Activated CD8-positive, alpha-beta T cell treated with anti-CD3 and anti-CD28 coated beads for 36 hours (primary cell): ENCODE results near the gene SOBP. TPM values are rescaled to one million over a fixed set of nuclear protein-coding genes. Genes with fewer than 3 reads are reported as not detected.

Experiments
- ATAC-seq: fragments of 200-7000 bp; cut with Tn5 transposase; one replicate; pipeline ENCODE4 v1.10.0; 2021; ENCODE audit warnings: mild to moderate bottlenecking, moderate library complexity
- CTCF ChIA-PET: fragments of 350-600 bp; sonication (Branson Sonifier 250); formaldehyde crosslinking; loops from one replicate; lab custom pipeline; 2021; ENCODE audit warnings: antibody characterized with exemption; lab: Charles Lee
- POLR2A ChIA-PET: fragments of 350-600 bp; sonication (Branson Sonifier 250); formaldehyde crosslinking; loops from one replicate; lab custom pipeline; 2021; ENCODE audit warnings: antibody characterized with exemption; lab: Charles Lee
- DNase-seq: peaks from one replicate; pipeline ENCODE4 v3.0.0-alpha.2; 2020
- H3K27ac Mint-ChIP-seq: one replicate; pipeline ENCODE4 v1.8.0; 2021; ENCODE audit warnings: mild to moderate bottlenecking, mixed read lengths
- H3K27me3 Mint-ChIP-seq: one replicate; pipeline ENCODE4 v1.8.0; 2021; ENCODE audit warnings: mixed read lengths
- H3K36me3 Mint-ChIP-seq: one replicate; pipeline ENCODE4 v1.8.0; 2021; ENCODE audit warnings: low read depth, mixed read lengths
- H3K4me1 Mint-ChIP-seq: one replicate; pipeline ENCODE4 v1.8.0; 2021; ENCODE audit warnings: low read depth, mixed read lengths
- H3K4me3 Mint-ChIP-seq: one replicate; pipeline ENCODE4 v1.8.0; 2021; ENCODE audit warnings: mild to moderate bottlenecking, moderate library complexity, mixed read lengths
- H3K9me3 Mint-ChIP-seq: one replicate; pipeline ENCODE4 v1.8.0; 2021; ENCODE audit warnings: mixed read lengths
- intact Hi-C: fragments of 100-400 bp; cut with micrococcal nuclease; formaldehyde crosslinking; loops from one replicate; pipeline ENCODE4 v1.10.0; 2022
- total RNA-seq, 2 experiments: library from RNA; stranded (reverse); gene quantifications; one replicate each; pipeline ENCODE4 v1.2.3, GENCODE V29; 2021
- TF ChIP-seq, protein P1 (sequence below): fragments of 200-600 bp; IDR thresholded peaks from one replicate; pipeline ENCODE4 v1.8.0; 2022; ENCODE audit warnings: antibody characterized with exemption, mild to moderate bottlenecking

SOBP gene
- total RNA-seq, 2 experiments from 2014 or later = 0.77 to 1.1 TPM

GRCh38 chr6:107662333-107662732, 172.4 kb downstream of the SOBP start:
- DNase-seq (no peak), ATAC-seq (no peak)
- Mint-ChIP-seq H3K4me1 (peaks cover 21% of the 10 kb centered on the region), H3K27me3 (no peaks in the 10 kb centered on the region), H3K9me3 (no peaks in the 10 kb centered on the region), H3K27ac (no peak overlapping the region), H3K4me3 (no peak overlapping the region), H3K36me3 (no peaks in the 10 kb centered on the region)
- ChIA-PET CTCF (interaction anchor here (1.0 kb wide), 1 partner anchor 9 kb away, joined by 3 read pairs; no protein-coding TSS in a partner anchor), POLR2A (no interaction called here)
- TF ChIP-seq, protein P1, sequence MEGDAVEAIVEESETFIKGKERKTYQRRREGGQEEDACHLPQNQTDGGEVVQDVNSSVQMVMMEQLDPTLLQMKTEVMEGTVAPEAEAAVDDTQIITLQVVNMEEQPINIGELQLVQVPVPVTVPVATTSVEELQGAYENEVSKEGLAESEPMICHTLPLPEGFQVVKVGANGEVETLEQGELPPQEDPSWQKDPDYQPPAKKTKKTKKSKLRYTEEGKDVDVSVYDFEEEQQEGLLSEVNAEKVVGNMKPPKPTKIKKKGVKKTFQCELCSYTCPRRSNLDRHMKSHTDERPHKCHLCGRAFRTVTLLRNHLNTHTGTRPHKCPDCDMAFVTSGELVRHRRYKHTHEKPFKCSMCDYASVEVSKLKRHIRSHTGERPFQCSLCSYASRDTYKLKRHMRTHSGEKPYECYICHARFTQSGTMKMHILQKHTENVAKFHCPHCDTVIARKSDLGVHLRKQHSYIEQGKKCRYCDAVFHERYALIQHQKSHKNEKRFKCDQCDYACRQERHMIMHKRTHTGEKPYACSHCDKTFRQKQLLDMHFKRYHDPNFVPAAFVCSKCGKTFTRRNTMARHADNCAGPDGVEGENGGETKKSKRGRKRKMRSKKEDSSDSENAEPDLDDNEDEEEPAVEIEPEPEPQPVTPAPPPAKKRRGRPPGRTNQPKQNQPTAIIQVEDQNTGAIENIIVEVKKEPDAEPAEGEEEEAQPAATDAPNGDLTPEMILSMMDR = no peak
- intact Hi-C loops = no loop called here

DNA sequence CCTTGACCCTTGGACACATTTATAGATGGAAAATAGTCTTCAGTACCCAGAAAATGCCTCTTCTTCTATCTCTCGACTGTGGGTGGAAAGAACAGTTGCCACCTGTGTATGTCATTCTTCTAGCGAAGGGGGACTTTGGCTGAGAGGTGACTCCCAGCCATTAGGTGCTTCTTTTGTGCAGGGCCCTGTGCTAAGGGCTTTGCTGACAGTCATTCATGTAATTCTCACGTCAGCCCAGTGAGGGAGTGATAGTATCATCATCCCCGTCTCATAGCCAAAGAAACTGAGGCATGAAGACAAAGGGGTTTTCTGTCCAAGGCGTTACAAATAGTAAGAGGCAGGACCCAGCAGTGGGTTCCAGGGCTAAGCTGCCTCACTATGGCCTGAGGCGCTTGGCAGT, 173.4 kb downstream of the SOBP start:
- intact Hi-C loops = no loop called here
- Mint-ChIP-seq H3K9me3 (no peaks in the 10 kb centered on the region), H3K4me1 (peaks cover 12% of the 10 kb centered on the region), H3K27ac (no peak overlapping the region), H3K4me3 (no peak overlapping the region), H3K27me3 (no peaks in the 10 kb centered on the region), H3K36me3 (no peaks in the 10 kb centered on the region)
- TF ChIP-seq, protein P1 = no peak
- no peak for DNase-seq
- CTCF ChIA-PET = no interaction called here
- POLR2A ChIA-PET = interaction anchor here (1.2 kb wide), 1 partner anchor 10 kb away, joined by 3 read pairs; no protein-coding TSS in a partner anchor
- no peak for ATAC-seq

DNA sequence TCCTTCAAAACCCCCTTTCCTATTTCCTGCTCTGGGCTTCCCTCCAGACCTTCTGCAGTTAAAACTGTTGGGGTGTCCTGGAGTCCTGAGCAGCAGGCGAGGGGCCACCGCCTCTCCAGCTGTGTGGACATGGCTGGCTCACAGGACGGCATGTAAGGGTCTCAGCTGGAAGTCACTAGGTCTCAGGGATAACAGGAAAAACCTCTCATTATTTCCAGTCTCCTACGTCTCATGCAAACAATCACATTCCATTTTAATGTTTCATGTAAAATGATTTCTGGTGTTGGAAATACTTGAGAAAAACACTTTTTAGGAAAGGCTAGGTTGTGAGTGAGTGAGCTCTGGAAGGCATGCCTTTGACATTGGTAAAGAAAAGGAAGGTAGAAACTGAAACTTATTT, 175.5 kb downstream of the SOBP start:
- intact Hi-C loops = no loop called here
- Mint-ChIP-seq H3K4me1 (peaks cover 13% of the 10 kb centered on the region), H3K27ac (no peak overlapping the region), H3K4me3 (no peak overlapping the region), H3K27me3 (no peaks in the 10 kb centered on the region), H3K9me3 (no peaks in the 10 kb centered on the region), H3K36me3 (no peaks in the 10 kb centered on the region)
- ChIA-PET CTCF (interaction anchor here (1.0 to 1.9 kb wide), 3 partner anchors 9 to 206 kb away, joined by 5 to 7 read pairs (median 6); partner anchors contain the start of gene PDSS2), POLR2A (interaction anchor here (0.8 to 0.9 kb wide), 2 partner anchors 124 to 207 kb away, joined by 3 read pairs; no protein-coding TSS in a partner anchor)
- no peak for DNase-seq
- TF ChIP-seq, protein P1 = no peak
- no peak for ATAC-seq

DNA sequence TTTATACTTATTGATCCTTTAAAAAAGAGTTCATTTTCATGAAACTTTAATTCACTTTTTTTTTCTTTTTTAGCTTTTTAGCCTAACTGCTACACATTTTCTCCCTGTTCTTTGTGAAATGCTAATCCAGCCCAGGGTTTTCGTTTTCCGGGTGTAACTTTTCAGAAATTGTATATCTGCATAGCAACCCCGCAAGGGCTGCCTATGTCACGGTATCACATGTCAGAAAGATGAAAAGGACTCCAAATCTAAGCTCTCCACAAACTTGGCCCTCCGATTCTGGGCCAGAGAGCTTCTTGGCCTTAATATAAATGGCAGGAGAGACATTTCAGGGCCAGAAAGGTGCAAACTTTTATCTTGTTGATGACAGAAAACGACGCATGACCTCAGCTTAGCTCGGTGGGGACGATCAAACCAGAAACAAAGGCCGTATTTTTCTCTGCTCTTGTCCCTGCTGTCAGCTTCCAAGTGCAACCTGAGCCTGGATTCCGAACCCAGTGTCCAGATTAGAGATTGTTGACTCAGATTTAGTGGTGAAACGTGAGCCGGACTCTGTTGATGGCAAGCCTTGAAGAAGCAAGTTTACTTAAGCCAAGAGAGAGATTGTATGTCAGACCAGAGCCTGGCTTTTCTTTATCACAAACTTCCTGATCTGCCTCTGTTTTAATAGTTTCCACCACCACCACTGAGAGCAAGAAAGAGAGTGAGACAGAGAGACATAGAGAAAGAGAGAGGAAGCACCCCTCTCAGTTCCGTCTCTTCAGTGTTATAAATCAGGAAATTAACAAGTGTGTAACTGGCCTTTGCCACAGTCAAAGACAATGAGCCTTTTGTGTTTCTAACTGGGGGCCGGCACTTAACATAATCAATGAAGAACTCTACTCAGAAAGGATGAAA, 176.4 kb downstream of the SOBP start:
- DNase-seq (no peak), ATAC-seq (no peak)
- H3K27ac Mint-ChIP-seq = no peak overlapping the region
- H3K9me3 Mint-ChIP-seq = no peaks in the 10 kb centered on the region
- TF ChIP-seq, protein P1 = no peak
- no peaks in the 10 kb centered on the region for H3K27me3 Mint-ChIP-seq
- POLR2A ChIA-PET = interaction anchor here (0.9 kb wide), 2 partner anchors 9 to 208 kb away, joined by 3 read pairs; no protein-coding TSS in a partner anchor
- H3K36me3 Mint-ChIP-seq = no peaks in the 10 kb centered on the region
- H3K4me3 Mint-ChIP-seq = no peak overlapping the region
- intact Hi-C loops = no loop called here
- H3K4me1 Mint-ChIP-seq = peaks cover 18% of the 10 kb centered on the region
- CTCF ChIA-PET = interaction anchor here (1.6 to 1.9 kb wide), 2 partner anchors 8 to 182 kb away, joined by 6 to 7 read pairs; no protein-coding TSS in a partner anchor
